ENCODE data around the gene GNAT2. TPM values are rescaled to one million over a fixed set of nuclear protein-coding genes. Genes with fewer than 3 reads are reported as not detected.
A peak's percentile ranks its signal among the peaks of the same experiment; 100 is the strongest.

The GNAT2 gene
- total RNA-seq, 4 donors from 2014 or later = not detected

GRCh38 chr1:109578947-109579443, 40.4 kb downstream of the GNAT2 start:
- peaks cover 0 to 23% (median 9%) of the 10 kb centered on the region in 4 donors for H3K36me3 ChIP-seq
- peak overlapping the region in 1 of 4 donors; percentile 16 for H3K27ac ChIP-seq
- WGBS, 2 donors (ENCODE audit: low coverage in 1 of 2) = 81 to 83% methylated on average over 1 to 3 of the region's 3 CpGs
- no peak overlapping the region for H3K4me3 ChIP-seq
- no peak for TF ChIP-seq POLR2AphosphoS5 (IDR thresholded peaks at IDR 0.05)
- TF ChIP-seq EP300 (IDR thresholded peaks at IDR 0.05; ENCODE audit: low read depth) = no peak
- TF ChIP-seq CTCF (IDR thresholded peaks at IDR 0.05) = no peak
- intact Hi-C loops (cut with DNase I; ENCODE audit: low total_unique reads) = no loop called here
- peaks cover 0 to 18% (median 3%) of the 10 kb centered on the region in 4 donors for H3K4me1 ChIP-seq
- DNase-seq = no peak
- in situ Hi-C loops (cut with MboI; ENCODE audit: low pct_ligation_motif_present in 1 of 4, low pct_unique_long_range_greater_than_20kb in 1 of 4, low sequenced_read_pairs in 3 of 4) = no loop called here
- no peaks in the 10 kb centered on the region for H3K9me3 ChIP-seq
- no peaks in the 10 kb centered on the region for H3K27me3 ChIP-seq

- 35 to 47% methylated on average over 2 of the region's 2 CpGs for WGBS, 2 donors (ENCODE audit: low coverage in 1 of 2)
- in situ Hi-C loops (cut with MboI; ENCODE audit: low pct_ligation_motif_present in 1 of 4, low pct_unique_long_range_greater_than_20kb in 1 of 4, low sequenced_read_pairs in 3 of 4) = no loop called here
- no peak overlapping the region for H3K4me3 ChIP-seq
- intact Hi-C loops (cut with DNase I; ENCODE audit: low total_unique reads) = no loop called here
- H3K4me1 ChIP-seq = peaks cover 3 to 45% (median 11%) of the 10 kb centered on the region in 4 donors
- H3K27ac ChIP-seq = no peak overlapping the region
- TF ChIP-seq POLR2AphosphoS5 (IDR thresholded peaks at IDR 0.05) = no peak
- no peak for TF ChIP-seq POLR2A (IDR thresholded peaks at IDR 0.05)
- no peak for TF ChIP-seq CTCF (IDR thresholded peaks at IDR 0.05)
- no peak for TF ChIP-seq EP300 (IDR thresholded peaks at IDR 0.05; ENCODE audit: low read depth)
- peaks cover 0 to 3% (median 0%) of the 10 kb centered on the region in 4 donors for H3K36me3 ChIP-seq
- DNase-seq = no peak
- no peaks in the 10 kb centered on the region for H3K9me3 ChIP-seq
- H3K27me3 ChIP-seq = no peaks in the 10 kb centered on the region
These were observed 45.6 kb downstream of the GNAT2 start for GRCh38 chr1:109573785-109574184.

DNA sequence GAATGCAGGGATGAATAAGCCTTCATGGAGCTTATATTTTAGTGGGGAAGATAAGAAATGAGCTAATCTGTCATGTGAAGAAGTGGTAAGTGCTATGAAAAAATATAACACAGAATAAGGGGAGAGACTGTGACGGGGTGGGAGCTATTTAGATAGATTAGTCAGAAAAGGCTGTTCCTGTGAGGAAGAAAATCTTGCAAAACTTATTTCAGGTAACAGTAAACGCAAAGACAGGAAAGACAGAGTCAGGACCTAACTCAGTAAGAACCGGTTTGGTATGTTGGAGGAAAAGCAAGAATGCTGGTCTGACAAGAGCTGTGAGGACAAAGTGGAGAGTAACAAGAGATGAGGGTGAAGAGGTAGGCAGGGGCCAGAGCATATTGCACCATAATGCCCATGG, 49.0 kb downstream of the GNAT2 start:
- Histone ChIP-seq H3K4me1 (peaks cover 18 to 75% (median 32%) of the 10 kb centered on the region in 4 donors), H3K4me3 (no peak overlapping the region), H3K27me3 (no peaks in the 10 kb centered on the region), H3K36me3 (no peaks in the 10 kb centered on the region), H3K27ac (no peak overlapping the region), H3K9me3 (no peaks in the 10 kb centered on the region)
- WGBS, 2 donors (ENCODE audit: low coverage in 1 of 2) = 33 to 58% methylated on average over 3 of the region's 3 CpGs
- in situ Hi-C loops (cut with MboI; ENCODE audit: low pct_ligation_motif_present in 1 of 4, low pct_unique_long_range_greater_than_20kb in 1 of 4, low sequenced_read_pairs in 3 of 4) (no loop called here), intact Hi-C loops (cut with DNase I; ENCODE audit: low total_unique reads) (no loop called here)
- no peak for DNase-seq
- TF ChIP-seq POLR2A (IDR thresholded peaks at IDR 0.05) (no peak), CTCF (IDR thresholded peaks at IDR 0.05) (no peak), POLR2AphosphoS5 (IDR thresholded peaks at IDR 0.05) (no peak), EP300 (IDR thresholded peaks at IDR 0.05; ENCODE audit: low read depth) (no peak)

DNA sequence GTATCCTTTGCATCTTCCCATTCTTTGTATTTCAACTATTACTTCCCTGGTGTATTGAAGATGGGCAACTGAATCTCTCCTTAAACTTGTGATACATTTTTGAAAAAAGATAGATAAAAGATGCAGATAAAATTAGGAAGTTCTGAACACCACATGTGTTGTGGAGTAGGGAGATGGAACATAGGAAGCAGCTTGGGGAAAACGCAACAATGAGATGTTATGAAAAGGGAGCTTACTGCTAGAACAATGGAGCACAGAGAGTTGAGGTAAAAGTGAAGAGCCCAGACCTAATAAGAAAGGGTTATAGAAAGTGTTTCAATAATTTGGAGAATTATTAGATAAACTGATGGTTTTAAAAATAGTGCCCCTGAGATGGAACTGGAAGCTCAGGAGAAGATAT, 50.1 kb downstream of the GNAT2 start:
- no peak overlapping the region for H3K4me3 ChIP-seq
- no peak for TF ChIP-seq POLR2AphosphoS5 (IDR thresholded peaks at IDR 0.05)
- TF ChIP-seq CTCF (IDR thresholded peaks at IDR 0.05) = no peak
- TF ChIP-seq POLR2A (IDR thresholded peaks at IDR 0.05) = no peak
- TF ChIP-seq EP300 (IDR thresholded peaks at IDR 0.05; ENCODE audit: low read depth) = no peak
- in situ Hi-C loops (cut with MboI; ENCODE audit: low pct_ligation_motif_present in 1 of 4, low pct_unique_long_range_greater_than_20kb in 1 of 4, low sequenced_read_pairs in 3 of 4) = no loop called here
- H3K4me1 ChIP-seq = peaks cover 18 to 80% (median 36%) of the 10 kb centered on the region in 4 donors
- 83% methylated on average over 1 of the region's 1 CpG for WGBS, 2 donors (ENCODE audit: low coverage in 1 of 2)
- H3K27ac ChIP-seq = no peak overlapping the region
- H3K27me3 ChIP-seq = no peaks in the 10 kb centered on the region
- no peak for DNase-seq
- H3K9me3 ChIP-seq = no peaks in the 10 kb centered on the region
- intact Hi-C loops (cut with DNase I; ENCODE audit: low total_unique reads) = no loop called here
- no peaks in the 10 kb centered on the region for H3K36me3 ChIP-seq
